DOHH2 (cell line): ENCODE data around the gene FAM184B.

ENCODE experiments used
- EZH2phosphoT487 ChIP-seq: fragments of 200-600 bp; sonication (generic); IDR thresholded peaks from 2 replicates; pipeline ENCODE4 v1.6.1; 2017; ENCODE audit warnings: borderline replicate concordance, mild to moderate bottlenecking, antibody characterized with exemption, low read length, moderate library complexity, mixed read lengths
- TF ChIP-seq, protein P1 (sequence below): fragments of 200-600 bp; sonication (generic); IDR thresholded peaks from one replicate; pipeline ENCODE4 v1.5.1; 2014; ENCODE audit warnings: antibody characterized with exemption, mild to moderate bottlenecking, low read depth, low read length; ENCODE audit not compliant: poor library complexity, severe bottlenecking

DNA sequence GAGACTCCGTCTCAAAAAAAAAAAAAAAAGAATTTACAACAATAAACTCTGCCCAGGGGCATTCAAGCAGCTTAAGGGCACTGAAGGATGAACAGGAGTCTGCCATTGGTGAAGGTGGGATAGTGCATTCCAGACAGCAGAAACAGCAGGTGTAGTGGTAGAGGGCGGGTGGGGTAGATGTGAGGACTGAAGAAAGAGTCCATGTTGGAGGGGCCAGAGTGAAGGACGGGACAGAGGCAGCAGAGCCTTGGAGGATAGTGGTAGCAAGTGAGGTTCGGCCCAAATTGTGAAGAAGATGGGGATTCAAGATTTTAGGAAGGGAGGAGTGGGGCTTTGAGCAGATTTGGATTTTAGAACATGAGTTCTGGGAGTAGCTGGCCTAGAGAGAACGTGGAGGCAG is 91.3 kb downstream of the FAM184B start:
- TF ChIP-seq, protein P1, sequence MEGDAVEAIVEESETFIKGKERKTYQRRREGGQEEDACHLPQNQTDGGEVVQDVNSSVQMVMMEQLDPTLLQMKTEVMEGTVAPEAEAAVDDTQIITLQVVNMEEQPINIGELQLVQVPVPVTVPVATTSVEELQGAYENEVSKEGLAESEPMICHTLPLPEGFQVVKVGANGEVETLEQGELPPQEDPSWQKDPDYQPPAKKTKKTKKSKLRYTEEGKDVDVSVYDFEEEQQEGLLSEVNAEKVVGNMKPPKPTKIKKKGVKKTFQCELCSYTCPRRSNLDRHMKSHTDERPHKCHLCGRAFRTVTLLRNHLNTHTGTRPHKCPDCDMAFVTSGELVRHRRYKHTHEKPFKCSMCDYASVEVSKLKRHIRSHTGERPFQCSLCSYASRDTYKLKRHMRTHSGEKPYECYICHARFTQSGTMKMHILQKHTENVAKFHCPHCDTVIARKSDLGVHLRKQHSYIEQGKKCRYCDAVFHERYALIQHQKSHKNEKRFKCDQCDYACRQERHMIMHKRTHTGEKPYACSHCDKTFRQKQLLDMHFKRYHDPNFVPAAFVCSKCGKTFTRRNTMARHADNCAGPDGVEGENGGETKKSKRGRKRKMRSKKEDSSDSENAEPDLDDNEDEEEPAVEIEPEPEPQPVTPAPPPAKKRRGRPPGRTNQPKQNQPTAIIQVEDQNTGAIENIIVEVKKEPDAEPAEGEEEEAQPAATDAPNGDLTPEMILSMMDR, result no peak
- no peak for TF ChIP-seq EZH2phosphoT487
